Astrocyte of the cerebellum (primary cell): Measurements from ENCODE around the gene GTPBP1.

Experiments
- DNase-seq: peaks from one replicate; pipeline ENCODE4 v3.0.0-alpha.2; 2011; ENCODE audit warnings: low read depth
- H3K4me3 ChIP-seq: 2 replicates; pipeline ENCODE4 v1.5.1; 2011; ENCODE audit warnings: mild to moderate bottlenecking, low read depth, low read length, moderate library complexity
- in situ Hi-C: cut with HindIII; loops from 2 replicates; pipeline ENCODE4 v1.10.0; 2017; ENCODE audit warnings: low sequenced_read_pairs
- TF ChIP-seq, protein P1 (sequence below): IDR thresholded peaks from 2 replicates; pipeline ENCODE4 v1.5.1; 2012; ENCODE audit warnings: low read length, low read depth, moderate library complexity, mild to moderate bottlenecking; ENCODE audit errors: missing control alignments

The GTPBP1 gene

DNA sequence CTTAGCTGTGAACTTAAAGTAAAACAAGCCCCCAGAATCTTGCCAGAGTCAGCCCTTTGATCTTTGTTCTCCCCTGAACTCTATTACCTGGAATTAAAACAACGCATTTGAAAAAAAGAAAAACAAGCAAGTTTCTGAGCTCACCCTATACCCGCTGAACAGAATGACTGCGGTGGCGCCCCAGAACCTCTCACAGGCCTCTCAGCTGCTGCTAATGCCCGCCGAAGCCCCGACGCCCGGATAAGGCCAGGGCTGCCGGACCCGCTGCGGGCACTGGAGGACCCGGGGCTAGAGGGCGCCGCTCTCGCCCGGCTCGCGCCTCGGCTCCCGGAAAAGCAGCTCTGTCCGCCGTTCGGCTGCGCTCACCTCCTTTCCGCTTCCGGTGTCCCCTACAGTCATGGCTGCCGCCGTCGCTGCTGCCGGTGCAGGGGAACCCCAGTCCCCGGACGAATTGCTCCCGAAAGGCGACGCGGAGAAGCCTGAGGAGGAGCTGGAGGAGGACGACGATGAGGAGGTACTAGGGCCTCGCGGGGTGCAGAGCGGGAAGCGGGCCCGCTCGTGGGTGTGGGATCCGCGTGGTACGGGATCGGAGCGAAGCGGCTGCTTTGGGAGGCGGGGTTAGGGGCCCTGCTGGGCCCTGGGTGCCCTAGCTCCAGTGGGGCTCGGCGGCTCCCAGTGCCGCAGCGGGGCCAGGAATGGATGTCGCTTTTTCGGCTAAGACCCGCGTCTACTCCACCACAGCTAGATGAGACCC, 24.0 kb upstream of the GTPBP1 start, which contains the start of gene TOMM22:
TSS of gene TOMM22 (plus strand) at position 376 of the 754 bp plus-strand sequence. CDS start at position 398, 22 bp downstream.
- TF ChIP-seq, protein P1, sequence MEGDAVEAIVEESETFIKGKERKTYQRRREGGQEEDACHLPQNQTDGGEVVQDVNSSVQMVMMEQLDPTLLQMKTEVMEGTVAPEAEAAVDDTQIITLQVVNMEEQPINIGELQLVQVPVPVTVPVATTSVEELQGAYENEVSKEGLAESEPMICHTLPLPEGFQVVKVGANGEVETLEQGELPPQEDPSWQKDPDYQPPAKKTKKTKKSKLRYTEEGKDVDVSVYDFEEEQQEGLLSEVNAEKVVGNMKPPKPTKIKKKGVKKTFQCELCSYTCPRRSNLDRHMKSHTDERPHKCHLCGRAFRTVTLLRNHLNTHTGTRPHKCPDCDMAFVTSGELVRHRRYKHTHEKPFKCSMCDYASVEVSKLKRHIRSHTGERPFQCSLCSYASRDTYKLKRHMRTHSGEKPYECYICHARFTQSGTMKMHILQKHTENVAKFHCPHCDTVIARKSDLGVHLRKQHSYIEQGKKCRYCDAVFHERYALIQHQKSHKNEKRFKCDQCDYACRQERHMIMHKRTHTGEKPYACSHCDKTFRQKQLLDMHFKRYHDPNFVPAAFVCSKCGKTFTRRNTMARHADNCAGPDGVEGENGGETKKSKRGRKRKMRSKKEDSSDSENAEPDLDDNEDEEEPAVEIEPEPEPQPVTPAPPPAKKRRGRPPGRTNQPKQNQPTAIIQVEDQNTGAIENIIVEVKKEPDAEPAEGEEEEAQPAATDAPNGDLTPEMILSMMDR, result peak; percentile 66
- in situ Hi-C loops, result no loop called here
- DNase-seq, result peak; percentile 64
- H3K4me3 ChIP-seq, result peak within 1 kb of the TSS; percentile 79

DNA sequence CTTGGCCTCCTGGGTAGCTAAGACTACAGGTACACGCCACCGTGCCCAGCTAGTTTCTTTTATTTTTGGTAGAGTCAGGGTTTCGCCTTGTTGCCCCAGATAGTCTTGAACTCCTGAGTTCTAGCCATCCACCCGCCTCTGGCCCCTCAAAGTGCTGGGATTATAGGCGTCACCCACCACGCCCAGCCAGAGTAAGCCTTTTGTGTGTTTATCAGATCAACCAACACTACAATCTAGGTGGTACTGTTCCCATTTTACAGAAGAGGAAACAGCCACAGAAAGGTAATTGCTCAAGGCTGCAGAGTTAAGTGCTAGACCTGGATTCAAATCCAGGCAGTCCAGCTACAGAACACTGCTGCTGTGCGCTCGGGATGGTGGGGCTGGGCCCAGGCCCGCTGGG, 20.8 kb upstream of the GTPBP1 start:
- in situ Hi-C loops, result no loop called here
- DNase-seq, result no peak

DNA sequence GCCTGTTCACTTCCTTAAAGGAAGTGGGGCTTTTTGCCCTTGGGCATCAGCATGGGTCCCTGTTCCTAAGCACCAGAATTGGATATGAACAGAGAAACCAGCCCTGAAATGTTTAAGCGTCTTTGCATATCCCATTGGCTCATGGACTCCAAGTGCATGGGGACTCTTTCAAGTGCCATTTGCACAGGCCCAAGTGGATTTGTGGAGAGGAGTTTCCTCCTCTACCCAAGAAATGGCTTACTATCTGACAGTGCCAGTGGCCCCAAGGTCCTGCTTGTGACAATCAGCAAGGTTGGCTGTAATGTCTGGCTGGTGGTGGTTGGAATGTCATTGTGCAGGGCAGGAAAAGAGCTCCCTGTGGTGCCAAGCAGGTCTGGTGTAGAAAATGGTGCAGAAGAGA, 20.0 kb upstream of the GTPBP1 start:
- TF ChIP-seq, protein P1, result no peak
- no peak overlapping the region for H3K4me3 ChIP-seq
- DNase-seq, result no peak
- in situ Hi-C loops, result no loop called here

More for the DNA sequence above, 20.8 kb upstream of the GTPBP1 start:
- no peak overlapping the region for H3K4me3 ChIP-seq
- TF ChIP-seq, protein P1, result no peak

DNA sequence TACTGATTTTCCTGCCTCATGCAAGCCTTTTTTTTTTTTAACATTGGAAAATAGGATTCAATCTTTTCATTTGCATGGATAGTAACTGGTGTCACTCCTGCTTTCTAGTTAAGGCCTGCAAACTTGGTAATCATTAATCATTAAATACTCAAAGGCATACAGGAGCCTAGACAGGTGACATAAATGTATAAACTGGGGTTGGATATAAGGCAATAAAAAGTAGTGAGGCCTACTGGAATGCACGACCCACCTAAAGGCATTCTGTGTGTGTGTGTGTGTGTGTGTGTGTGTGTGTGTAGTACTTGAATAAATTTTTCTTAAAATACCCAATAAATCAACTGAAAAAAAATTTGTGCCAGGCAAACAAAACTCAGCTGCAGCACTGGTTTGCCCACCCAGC, 16.1 kb upstream of the GTPBP1 start:
- TF ChIP-seq, protein P1, result no peak
- in situ Hi-C loops, result no loop called here
- no peak overlapping the region for H3K4me3 ChIP-seq
- no peak for DNase-seq

DNA sequence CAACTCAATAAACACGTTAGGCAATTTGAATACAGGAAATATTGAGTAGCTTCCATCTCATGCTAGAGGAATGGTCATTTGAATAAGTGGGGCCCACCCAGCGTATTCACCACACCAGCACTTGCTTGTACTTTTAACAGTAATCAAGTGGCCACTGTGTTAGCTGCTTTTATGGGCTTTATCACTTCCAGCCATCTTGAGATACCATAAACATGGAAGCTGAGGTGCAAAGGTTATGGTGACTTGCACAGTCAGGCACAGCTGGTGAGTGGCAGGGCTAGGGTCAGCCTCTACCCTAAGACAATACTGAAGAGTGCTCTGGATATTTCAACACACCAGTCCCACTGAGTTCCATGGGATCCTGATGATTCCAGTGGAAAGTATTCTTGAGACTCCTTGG, 11.7 kb upstream of the GTPBP1 start:
- in situ Hi-C loops, result no loop called here
- DNase-seq, result no peak
- H3K4me3 ChIP-seq, result no peak overlapping the region
- TF ChIP-seq, protein P1, result no peak

DNA sequence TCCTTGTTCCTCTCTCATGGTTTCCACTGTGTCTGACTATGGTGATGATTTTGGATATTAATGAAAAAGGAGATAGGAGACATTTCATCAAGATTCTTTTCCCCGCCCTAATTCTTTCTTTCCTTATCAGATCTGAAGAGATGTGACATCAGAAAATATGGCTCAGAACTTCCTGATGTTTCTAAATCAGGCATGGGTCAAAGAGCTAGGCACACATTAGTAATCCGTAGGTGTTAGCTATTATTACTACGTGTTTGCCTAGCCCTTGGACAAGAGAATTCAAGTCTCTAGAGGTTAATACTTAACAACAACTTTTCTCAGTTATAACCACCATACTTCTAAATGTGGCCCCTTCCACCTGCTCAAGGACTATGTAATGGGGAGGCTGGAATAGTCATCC, 10.8 kb upstream of the GTPBP1 start:
- in situ Hi-C loops, result no loop called here
- no peak for DNase-seq
- no peak overlapping the region for H3K4me3 ChIP-seq
- TF ChIP-seq, protein P1, result no peak
